Smooth muscle cell of the brain vasculature (primary cell): ENCODE results near the gene KHDC1L.
"Not testable (repeated sequence)": the region's sequence is repeated elsewhere in the genome, so short reads cannot be mapped to it uniquely, and the experiment has no call there.

ENCODE experiments used
- DNase-seq: peaks from one replicate; pipeline ENCODE4 v3.0.0-alpha.2; 2012; ENCODE audit warnings: low read depth, low spot score

KHDC1L gene, protein sequence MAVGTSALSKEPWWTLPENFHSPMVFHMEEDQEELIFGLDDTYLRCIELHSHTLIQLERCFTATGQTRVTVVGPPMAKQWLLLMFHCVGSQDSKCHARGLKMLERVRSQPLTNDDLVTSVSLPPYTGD

GRCh38 chr6:73225396-73225795 is at the start of gene KHDC1L:
TSS of gene KHDC1L (minus strand) at chr6:73225496. CDS start at chr6:73225408, 88 bp downstream.
- DNase-seq = no peak

- not testable (repeated sequence) for DNase-seq
Observed at GRCh38 chr6:73269296-73269695, 44.0 kb upstream of the KHDC1L start.

DNA sequence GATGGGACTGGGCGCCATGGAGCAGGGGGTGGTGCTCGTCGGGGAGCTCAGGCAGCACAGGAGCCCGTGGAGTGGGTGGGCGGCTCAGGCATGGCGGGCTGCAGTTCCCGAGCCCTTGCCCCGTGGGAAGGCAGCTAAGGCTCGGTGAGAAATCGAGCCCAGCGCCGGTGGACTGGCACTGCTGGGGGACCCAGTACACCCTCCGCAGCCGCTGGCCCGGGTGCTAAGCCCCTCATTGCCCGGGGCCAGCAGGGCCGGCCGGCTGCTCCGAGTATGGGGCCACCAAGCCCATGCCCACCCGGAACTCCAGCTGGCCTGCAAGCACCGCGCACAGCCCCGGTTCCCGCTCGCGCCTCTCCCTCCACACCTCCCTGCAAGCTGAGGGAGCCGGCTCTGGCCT is 43.6 kb upstream of the KHDC1L start:
- not testable (repeated sequence) for DNase-seq

GRCh38 chr6:73264446-73264845 is 39.1 kb upstream of the KHDC1L start:
- DNase-seq = no peak

DNA sequence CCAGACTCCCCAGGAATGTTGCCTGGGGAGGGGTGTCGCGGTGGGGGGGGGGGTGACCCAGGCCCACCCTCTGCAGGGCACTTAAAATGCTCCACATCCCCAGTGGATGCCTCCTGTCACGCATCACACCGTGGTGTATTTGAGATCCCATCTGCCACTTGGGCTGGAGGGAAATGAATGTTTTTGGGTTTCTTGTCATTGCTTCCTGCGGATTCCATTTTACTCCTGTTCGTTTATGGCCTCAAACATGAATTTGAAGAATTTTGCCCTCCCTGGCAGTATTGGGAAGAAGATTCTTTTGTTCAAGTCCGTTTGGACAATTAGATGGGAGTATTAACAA is 38.2 kb upstream of the KHDC1L start:
- DNase-seq = no peak

DNA sequence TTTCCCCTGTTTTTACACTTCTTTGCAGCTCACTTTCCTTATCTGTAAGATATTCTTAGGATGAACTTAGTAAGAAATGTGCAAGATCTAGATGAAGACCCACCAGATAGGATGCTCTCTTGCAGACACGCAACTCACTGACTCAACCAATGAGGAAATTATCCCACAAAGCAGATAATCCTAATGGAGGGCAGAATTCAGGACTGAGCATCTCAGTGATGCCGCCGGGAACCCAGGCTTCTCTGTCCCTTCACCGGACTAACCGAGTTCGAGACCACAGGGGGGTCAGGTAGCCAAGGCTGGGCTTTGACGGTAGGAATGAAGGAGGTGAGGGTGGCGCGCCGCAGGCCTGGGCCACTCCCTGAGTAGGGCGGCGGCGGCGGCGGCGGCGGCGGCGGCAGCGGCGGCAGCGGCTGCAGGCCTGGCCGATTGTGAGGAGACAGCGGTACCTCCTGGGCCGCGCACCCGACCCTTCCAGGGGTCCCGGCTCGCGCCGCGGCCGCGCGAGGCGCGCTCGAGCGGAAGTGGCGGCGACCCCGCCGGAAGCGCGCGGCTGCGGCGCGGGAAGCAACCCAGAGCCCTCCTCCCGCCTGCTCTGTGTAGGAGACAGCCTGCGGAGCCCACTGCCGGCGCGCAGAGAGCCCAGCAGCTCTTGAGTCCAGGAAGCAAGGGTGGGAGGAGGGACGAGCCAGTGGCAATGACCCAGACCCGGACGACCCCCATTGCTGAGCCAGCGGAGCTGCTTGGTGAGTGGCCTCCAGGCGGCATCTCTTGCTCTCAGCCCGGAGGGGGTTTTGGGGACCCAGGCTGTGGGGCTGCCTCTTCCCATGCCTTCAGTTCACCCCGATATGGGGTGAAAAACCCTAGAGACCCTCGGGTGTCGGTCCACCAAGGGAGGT is 37.6 kb upstream of the KHDC1L start, which contains the start of gene KHDC1:
Gene KHDC1 (minus strand): TSS at position 526 of the 899 bp plus-strand sequence. CDS start 20,679 bp downstream, outside the sequence.
- DNase-seq = no peak

DNA sequence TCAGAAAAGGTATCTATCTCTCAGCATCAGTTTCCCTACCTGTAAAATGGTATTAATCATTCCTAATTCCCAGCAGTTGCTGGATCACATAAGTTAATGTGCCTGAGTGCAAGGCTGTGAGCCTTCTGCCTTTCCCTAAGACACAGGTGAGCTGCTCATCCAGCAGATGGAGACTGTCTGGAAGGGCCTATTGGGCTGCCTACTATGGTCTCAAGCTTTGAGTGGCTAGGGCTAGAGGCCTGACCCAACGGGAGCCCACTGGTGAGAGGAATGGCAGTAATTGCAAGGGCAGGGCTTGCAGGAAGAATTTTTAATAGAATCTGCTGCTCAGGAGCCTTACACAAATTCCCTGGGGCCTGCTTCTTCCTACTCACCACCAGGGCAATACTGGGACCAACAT is 33.4 kb upstream of the KHDC1L start:
- DNase-seq = no peak

DNA sequence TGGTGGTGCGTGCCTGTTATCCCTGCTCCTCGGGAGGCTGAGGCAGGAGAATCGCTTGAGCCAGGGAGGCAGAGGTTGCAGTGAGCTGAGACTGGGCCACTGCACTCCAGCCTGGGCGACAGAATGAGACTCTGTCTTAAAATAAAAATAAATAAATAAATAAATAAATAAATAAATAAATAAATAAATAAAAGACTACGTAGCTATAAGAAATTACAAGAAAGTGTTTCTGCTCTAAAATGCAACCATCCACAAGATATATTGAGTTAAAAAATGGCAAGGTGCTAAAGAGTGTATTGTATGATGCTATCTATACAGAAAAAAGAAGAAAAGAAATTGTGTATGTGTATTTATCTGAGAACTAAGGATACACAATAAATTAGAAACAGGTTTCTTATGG is 29.0 kb upstream of the KHDC1L start:
- DNase-seq = not testable (repeated sequence)

- no peak for DNase-seq
Observed at GRCh38 chr6:73252703-73253102, 27.4 kb upstream of the KHDC1L start.

GRCh38 chr6:73250016-73250415 is 24.7 kb upstream of the KHDC1L start:
- no peak for DNase-seq

DNA sequence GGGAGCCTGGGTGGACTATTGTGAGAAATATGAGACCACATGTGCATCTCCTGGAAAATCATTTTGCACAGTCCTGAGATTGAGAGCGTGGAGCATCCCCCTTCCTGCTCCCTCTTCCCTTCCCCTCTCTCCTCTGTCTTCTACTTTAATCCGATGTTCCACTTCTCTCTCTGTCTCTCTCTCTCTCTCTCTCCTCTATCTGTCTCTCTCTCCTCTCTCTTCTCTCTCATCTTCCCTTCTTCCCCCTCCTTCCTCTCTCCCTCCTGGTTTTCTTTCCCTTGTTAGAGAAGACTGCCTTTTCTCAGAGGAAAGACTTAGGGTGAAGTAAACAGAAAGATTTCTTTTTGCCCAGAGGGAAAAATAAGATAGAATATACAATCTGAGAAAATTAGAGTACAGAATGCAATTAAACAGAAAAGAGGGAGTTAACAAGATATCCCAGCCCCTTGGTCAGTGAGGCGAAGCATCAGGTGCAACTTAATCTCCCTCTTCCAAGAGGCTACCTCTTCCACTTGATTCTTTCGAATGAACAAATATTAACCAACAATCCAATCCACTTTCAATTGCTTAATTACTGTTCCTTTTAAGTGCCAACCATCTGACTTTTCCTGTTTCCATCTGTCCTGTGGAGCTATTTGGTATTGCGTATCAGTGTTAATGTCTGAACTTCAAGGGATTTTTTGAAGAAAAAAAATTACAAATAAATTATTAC is 23.1 kb upstream of the KHDC1L start:
- no peak for DNase-seq

GRCh38 chr6:73242001-73242400 is 16.7 kb upstream of the KHDC1L start:
- DNase-seq = no peak

GRCh38 chr6:73240730-73241129 is 15.4 kb upstream of the KHDC1L start:
- DNase-seq = no peak

DNA sequence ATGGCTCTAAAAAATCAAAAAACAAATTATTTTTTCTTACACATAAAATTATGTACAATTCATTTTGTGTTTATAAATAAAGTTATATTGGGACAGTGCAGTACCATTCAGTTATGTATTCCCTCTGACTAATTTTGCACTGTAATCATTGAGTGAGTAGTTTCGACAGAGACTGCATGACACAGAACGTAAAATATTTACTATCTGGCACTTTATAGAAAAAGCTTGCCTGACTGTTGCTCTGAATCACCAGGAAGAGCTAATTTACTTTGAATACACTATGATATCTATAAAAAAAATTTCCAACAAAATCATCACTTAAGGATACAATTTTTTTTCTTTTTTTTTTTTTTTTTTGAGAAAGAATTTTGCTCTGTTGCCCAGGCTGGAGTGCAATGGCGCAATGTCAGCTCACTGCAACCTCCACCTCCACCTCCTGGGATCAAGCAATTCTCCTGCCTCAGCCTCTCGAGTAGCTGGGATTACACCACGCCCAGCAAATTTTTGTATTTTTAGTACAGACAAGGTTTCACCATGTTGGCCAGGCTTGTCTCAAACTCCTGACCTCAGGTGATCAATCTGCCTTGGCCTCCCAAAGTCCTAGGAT is 11.0 kb upstream of the KHDC1L start:
- no peak for DNase-seq

GRCh38 chr6:73234733-73235132 is 9.4 kb upstream of the KHDC1L start:
- no peak for DNase-seq

DNA sequence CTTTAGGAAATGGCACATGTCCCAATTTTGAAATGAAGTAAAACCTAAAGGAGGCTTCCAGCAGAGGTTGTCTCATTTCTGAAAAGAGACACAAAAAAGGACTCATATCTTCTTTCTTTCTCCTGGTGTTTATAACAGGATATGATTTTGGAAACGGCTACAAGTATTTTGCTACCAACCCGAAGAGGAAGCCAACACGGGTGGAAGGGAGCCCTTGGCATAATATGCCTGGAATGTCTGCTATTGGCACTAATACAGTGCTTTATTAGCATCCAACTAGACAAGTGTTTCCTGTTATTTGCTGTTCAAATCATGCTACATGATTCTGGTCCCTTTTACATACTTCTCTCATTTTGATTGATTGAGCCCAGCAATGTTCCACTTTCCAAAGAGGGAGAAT is 8.7 kb upstream of the KHDC1L start:
- not testable (repeated sequence) for DNase-seq

- DNase-seq = no peak
Observed at GRCh38 chr6:73233048-73233447, 7.8 kb upstream of the KHDC1L start.

DNA sequence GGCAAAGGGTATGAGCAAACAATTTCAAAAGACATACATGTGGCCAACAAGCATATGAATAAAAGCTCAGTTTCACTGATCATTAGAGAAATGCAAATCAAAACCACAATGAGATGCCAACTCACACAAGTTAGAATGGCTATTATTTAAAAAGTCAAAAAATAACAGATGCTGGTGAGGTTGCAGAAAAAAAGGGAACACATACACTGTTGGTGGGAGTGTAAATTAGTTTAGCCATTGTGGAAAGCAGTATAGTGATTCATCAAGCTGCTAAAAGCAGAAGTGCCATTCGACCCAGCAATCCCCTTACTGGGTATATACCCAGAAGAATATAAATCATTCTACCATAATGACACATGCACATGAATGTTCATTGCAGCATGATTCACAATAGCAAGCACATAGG is 6.7 kb upstream of the KHDC1L start:
- DNase-seq = no peak

GRCh38 chr6:73227606-73228255 is 2.4 kb upstream of the KHDC1L start:
- no peak for DNase-seq

DNA sequence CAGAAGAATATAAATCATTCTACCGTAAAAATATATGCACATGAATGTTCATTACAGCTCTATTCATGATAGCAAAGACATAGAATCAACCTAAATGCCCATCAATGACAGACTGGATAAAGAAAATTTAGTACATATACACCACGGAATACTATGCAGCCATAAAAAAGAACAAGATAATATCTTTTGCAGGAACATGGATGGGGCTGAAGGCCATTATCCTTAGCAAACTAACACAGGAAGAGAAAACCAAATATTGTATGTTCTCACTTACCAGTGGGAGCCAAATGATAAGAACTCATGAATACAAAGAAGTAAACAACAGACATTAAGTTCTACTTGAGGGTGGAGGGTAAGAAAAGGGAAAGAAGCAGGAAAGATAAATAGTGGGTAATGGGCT is 8.4 kb downstream of the KHDC1L start:
- no peak for DNase-seq

DNA sequence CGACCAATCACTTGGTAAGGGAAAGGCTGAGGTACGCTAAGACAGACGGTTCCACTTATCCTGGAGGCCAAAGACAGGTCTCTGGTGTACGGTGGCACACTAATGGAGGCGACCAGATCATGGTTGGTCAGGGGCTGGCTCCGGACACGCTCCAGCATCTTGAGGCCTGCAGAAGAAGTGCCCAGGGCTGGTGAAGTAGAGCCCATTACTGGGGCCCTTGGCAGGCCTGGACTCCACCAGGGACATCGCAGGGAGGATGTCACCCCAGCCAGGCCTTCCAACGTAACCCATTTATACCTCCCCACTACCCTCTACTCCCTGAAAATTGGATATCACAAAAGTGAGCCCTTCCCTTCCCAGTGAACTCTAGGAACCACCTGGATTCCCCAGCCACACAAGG is 16.2 kb downstream of the KHDC1L start:
- no peak for DNase-seq
